Parietal lobe (tissue), 1 donor: Measurements from ENCODE around the gene GSPT2. TPM values are rescaled to one million over a fixed set of nuclear protein-coding genes. Genes with fewer than 3 reads are reported as not detected.

Experiments used
- total RNA-seq: library from RNA; depleted of rRNA; stranded (reverse); fragments of >200 nt; gene quantifications from one replicate; pipeline ENCODE4 v1.2.3, GENCODE V29; 2014

GSPT2 gene
- 16.3 TPM for total RNA-seq

GRCh38 chrX:51743179-51743957 is at the start of gene GSPT2:
TSS of gene GSPT2 (plus strand) at chrX:51743442. CDS start at chrX:51743627, 185 bp downstream.

DNA sequence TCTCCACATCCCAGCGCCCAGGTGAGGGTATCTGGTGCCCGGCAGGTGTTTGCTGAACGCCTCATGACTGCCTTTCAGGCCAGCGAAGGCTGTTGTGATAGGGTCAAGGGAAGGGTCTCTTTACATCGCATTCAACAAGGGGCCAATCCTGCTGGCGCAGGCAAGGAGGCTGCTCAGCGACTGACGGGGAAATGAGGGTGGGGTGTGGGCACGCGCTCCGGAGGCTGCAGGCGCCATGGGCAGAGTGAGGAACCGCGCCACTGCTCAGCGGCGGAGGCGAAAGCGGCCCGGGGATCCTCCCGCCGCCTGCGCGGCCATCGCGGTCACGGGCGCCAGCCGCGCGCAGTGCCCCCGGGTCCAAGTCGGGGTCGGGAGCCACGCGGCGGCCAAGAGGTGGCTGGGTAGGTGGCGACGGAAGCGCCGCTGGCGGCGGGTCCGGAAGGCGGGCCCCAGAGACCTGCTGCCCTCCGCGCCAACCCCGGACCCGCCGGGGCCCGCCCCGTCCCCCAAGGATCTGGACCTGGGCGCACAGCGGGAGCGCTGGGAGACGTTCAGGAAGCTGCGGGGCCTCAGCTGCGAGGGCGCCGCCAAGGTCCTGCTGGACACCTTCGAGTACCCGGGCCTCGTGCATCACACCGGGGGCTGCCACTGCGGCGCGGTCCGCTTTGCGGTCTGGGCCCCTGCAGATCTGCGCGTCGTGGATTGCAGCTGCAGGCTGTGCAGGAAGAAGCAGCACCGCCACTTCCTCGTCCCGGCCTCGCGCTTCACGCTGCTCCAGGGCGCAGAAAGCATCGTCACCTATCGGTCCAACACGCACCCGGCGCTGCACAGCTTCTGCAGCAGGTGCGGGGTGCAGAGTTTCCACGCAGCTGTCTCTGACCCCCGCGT is 32.7 kb upstream of the GSPT2 start, which contains the start of gene CENPVL1:
CENPVL1 (plus strand) TSS at position 236 of the 888 bp plus-strand sequence; CDS start at position 236, 0 bp downstream.

Other genes starting within 250 kb of the GSPT2 start
- 65.1 TPM for gene NUDT11, start 246.8 kb upstream of the GSPT2 start, total RNA-seq
- 1.3 TPM for gene CENPVL3, start 124.5 kb upstream of the GSPT2 start, total RNA-seq
- gene CENPVL2, start 60.6 kb upstream of the GSPT2 start, total RNA-seq: 2.5 TPM
- gene CENPVL1, start 32.9 kb upstream of the GSPT2 start, total RNA-seq: 2.5 TPM
- 107 TPM for gene MAGED1, start 150.2 kb downstream of the GSPT2 start, total RNA-seq